ENCODE data around the gene FAM89A.

The FAM89A gene

DNA sequence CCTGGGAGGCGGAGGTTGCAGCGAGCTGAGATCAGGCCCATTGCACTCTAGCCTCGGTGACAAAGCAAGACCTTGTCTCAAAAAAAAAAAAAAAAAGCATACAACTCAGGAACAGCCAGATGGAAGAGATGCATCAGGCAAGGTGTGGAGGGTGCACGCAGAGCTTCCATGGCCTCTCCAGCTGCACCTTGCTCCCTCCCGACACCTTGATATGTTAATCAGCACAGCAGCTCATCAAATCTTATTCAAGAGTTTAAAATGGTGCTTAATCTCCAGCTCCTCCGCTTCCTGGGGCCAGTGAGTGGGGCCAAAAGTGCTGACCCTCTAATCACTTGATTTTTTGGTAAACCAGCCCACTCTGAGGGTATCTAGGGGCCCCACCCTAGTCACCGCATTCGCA lies 29.3 kb upstream of the FAM89A start:
- DNase-seq (ENCODE audit: low read depth), result no peak
- TF ChIP-seq, protein P1, sequence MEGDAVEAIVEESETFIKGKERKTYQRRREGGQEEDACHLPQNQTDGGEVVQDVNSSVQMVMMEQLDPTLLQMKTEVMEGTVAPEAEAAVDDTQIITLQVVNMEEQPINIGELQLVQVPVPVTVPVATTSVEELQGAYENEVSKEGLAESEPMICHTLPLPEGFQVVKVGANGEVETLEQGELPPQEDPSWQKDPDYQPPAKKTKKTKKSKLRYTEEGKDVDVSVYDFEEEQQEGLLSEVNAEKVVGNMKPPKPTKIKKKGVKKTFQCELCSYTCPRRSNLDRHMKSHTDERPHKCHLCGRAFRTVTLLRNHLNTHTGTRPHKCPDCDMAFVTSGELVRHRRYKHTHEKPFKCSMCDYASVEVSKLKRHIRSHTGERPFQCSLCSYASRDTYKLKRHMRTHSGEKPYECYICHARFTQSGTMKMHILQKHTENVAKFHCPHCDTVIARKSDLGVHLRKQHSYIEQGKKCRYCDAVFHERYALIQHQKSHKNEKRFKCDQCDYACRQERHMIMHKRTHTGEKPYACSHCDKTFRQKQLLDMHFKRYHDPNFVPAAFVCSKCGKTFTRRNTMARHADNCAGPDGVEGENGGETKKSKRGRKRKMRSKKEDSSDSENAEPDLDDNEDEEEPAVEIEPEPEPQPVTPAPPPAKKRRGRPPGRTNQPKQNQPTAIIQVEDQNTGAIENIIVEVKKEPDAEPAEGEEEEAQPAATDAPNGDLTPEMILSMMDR (IDR thresholded peaks at IDR 0.05; ENCODE audit: control insufficient read depth, insufficient read depth, low read depth, low read length, missing control alignments), result no peak
- H3K4me3 ChIP-seq (ENCODE audit: control insufficient read depth, low read depth, low read length), result no peak overlapping the region

DNA sequence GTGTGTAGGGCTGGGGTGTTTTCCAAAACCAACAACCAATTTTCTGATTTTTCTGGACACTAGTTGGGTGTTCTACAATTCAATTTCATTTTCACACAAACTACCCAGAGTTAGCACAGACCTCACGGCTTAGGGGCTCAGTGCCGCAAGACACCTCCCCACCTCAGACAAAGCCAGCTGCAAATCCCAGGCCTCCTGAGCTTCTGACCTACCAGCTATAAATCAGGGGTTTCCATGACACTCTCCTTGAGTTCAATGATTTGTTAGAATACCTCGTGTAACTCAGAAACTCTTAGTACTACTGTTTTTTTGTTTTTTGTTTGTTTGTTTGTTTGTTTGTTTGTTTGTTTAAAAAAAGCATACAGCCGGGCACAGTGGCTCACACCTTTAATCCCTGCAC lies 28.7 kb upstream of the FAM89A start:
- TF ChIP-seq, protein P1 (IDR thresholded peaks at IDR 0.05; ENCODE audit: control insufficient read depth, insufficient read depth, low read depth, low read length, missing control alignments), result no peak
- H3K4me3 ChIP-seq (ENCODE audit: control insufficient read depth, low read depth, low read length), result no peak overlapping the region
- DNase-seq (ENCODE audit: low read depth), result no peak

- TF ChIP-seq, protein P1 (IDR thresholded peaks at IDR 0.05; ENCODE audit: control insufficient read depth, insufficient read depth, low read depth, low read length, missing control alignments), result no peak
- H3K4me3 ChIP-seq (ENCODE audit: control insufficient read depth, low read depth, low read length), result no peak overlapping the region
- no peak for DNase-seq (ENCODE audit: low read depth)
These were observed 25.6 kb upstream of the FAM89A start for GRCh38 chr1:231065510-231066241.

DNA sequence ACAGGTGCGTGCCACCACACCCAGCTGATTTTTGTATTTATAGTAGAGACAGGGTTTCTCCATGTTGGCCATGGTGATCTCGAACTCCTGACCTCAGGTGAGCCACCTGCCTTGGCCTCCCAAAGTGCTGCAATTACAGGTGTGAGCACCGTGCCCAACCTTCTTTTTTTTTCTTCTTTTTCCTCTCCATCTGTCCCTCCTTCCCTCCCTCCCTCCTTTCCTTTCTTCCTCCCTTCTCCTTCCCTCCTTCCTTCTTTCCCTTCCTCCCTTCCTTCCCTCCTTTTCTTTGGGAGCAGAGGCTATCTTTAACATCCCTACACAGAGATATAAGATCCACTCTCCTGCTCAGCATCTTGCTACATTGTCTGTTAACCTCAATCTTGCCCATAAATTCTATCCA lies 24.4 kb upstream of the FAM89A start:
- H3K4me3 ChIP-seq (ENCODE audit: control insufficient read depth, low read depth, low read length), result no peak overlapping the region
- DNase-seq (ENCODE audit: low read depth), result no peak
- TF ChIP-seq, protein P1 (IDR thresholded peaks at IDR 0.05; ENCODE audit: control insufficient read depth, insufficient read depth, low read depth, low read length, missing control alignments), result no peak

DNA sequence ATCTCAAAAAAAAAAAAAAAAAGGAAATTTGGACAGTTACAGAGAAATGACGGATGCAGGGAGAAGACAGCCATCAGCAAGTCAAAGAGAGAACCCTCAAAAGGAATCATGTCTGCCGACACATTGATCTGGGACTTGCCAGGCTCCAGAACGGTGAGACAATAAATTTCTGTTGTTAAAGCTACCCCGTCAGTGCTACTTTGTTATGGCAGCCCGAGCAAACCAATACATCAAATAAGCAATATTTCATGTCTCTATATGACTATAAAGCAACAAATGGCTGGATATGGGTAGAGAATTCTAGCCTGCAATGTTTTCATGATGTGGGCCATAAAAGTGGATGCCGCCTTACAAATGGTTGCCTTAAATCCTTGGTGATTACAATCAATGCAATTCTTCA lies 23.3 kb upstream of the FAM89A start:
- no peak for DNase-seq (ENCODE audit: low read depth)
- TF ChIP-seq, protein P1 (IDR thresholded peaks at IDR 0.05; ENCODE audit: control insufficient read depth, insufficient read depth, low read depth, low read length, missing control alignments), result no peak
- H3K4me3 ChIP-seq (ENCODE audit: control insufficient read depth, low read depth, low read length), result no peak overlapping the region

DNA sequence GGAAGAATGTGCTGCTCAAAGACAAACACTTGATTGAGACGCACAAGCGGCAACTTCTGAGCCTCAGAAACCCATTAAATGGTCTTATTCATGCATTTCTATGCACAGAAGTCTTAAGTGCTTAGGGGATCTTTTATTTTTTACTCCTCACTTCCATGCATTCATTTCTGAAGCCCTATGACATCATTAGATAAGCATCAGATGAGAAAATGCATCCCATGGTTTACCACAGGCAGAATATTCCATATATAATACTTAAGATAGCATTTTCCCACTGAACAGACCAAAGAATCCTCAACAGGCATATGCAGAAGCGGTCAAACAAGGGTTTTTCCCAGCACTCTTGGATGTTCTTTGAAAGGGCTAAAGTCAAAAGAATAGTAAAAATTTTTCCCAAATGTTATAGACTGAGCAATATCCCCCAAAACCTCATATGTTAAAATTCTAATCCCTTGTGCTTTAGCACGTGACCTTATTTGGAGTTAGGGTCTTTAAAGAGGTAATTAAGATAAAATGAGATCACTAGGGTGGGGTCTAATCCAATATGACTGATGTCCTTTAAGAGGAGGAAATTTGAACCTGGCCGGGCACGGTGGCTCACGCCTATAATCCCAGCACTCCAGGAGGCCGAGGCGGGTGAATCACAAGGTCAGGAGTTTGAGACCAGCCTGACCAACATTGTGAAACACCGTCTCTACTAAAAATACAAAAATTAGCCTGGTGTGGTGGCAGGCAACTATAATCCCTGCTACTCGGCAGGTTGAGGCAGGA lies 22.6 kb upstream of the FAM89A start:
- TF ChIP-seq, protein P1 (IDR thresholded peaks at IDR 0.05; ENCODE audit: control insufficient read depth, insufficient read depth, low read depth, low read length, missing control alignments), result no peak
- no peak overlapping the region for H3K4me3 ChIP-seq (ENCODE audit: control insufficient read depth, low read depth, low read length)
- no peak for DNase-seq (ENCODE audit: low read depth)

All from AG09309 (cell line).